ENCODE data around the gene TPRG1.

- TF ChIP-seq POLR2A (IDR thresholded peaks at IDR 0.05; ENCODE audit: low read depth, low read length) (no peak), POLR2AphosphoS5 (IDR thresholded peaks at IDR 0.05; ENCODE audit: low read depth, low read length) (no peak)
Observed at GRCh38 chr3:189132839-189133238, 38.9 kb upstream of the TPRG1 start.
